Articular chondrocyte of knee joint (primary cell): Measurements from ENCODE around the gene EML6. TPM values are rescaled to one million over a fixed set of nuclear protein-coding genes. Genes with fewer than 3 reads are reported as not detected.

Experiments
- small RNA-seq: library from RNA; depleted of rRNA; stranded (forward); fragments of <200 nt; gene quantifications from one replicate; pipeline ENCODE3, GENCODE V24; 2012
- total RNA-seq: library from RNA; depleted of rRNA; stranded (reverse); fragments of >200 nt; gene quantifications from 2 replicates; pipeline ENCODE4 v1.2.3, GENCODE V29; 2012

The EML6 gene
- 0.39 and 0.86 TPM in 2 replicates for total RNA-seq

GRCh38 chr2:54723131-54723995, at the start of gene EML6:
Gene EML6, plus strand, starts transcription at chr2:54723662. Its CDS starts 1,400 bp downstream, at chr2:54725062.

Small RNA genes within 50 kb of the gene (small RNA-seq; reads per million reads assigned to genes)
- not detected for gene RNU6-433P
- gene RNU7-81P: not detected
